HG03095 (cell line): ENCODE measurements around the gene POC1B.
"Not testable (repeated sequence)": the region's sequence is repeated elsewhere in the genome, so short reads cannot be mapped to it uniquely, and the experiment has no call there.

Experiments
- ATAC-seq: cut with Tn5 transposase; IDR thresholded peaks from one replicate; pipeline ENCODE4 v1.9.1; 2021; ENCODE audit warnings: moderate library complexity; ENCODE audit not compliant: unreplicated experiment

The POC1B gene

DNA sequence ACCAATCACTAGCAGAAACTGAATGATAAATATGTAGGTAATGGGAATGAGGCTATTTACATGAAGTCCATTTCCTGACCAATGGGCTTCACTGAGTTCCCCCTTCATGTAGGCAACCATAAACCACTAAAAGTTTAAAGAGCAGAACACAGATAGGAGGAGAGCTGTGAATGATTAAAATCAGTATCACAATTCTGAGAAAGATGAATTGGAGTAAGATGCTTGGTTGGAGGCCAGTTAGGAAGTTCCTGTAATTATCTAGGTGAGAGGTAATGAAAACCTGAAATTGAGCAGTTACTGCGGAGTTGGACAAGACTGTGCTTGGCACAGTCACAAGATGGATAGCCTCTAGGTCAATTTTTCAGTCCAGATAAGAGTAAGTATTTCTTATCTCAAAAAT lies 57.8 kb downstream of the POC1B start:
- ATAC-seq = no peak

DNA sequence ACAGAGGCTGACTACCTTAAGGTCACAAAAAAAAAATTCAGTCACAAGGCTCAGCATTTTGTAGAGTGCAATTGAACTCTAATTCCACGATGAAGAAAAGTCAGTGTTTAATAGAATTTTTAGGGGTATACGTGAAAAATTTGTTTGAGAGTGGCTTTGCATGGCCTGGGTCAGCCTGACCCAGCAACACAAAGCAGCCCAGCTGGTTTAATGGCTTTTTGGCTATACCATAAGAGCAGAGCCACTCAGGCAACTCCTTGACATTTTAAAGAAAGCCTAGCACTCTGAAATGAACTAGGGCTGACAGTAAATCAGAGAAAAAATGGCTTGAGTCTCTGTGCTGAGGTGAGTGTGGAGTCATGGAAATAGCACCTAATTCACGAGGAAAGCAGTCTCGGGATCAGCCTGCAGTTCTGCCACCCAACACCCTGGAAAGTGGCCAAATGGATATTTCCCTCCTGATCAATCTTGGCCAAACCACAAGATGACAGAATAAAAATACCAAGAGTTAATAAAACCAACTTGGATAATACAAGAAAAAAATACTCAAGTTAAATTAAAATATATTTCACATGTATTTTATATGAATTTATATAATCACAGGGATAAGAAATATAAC lies 60.8 kb downstream of the POC1B start:
- no peak for ATAC-seq

GRCh38 chr12:89461649-89462612 lies 63.9 kb downstream of the POC1B start:
- peak; percentile 95 for ATAC-seq

DNA sequence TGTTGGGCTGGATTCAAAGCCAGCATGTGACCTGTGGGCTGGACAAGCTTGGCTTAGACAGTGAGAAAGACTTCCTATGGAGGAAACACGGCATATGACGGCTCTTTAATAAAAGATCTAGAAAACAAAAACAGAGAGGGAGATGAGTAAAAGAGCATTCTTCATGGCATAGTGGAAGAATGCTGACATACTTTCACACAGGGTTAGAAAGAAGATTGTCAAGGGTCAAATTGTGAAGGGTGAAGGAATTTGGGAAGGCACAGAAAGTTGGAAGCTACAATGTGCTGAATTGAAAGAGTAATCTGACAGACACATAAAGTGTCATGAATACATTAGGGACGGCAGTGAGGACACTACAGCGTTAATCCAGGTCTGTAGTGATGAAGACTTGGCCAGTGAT lies 64.7 kb downstream of the POC1B start:
- ATAC-seq = no peak

- not testable (repeated sequence) for ATAC-seq
Measured at GRCh38 chr12:89459279-89459678, 66.6 kb downstream of the POC1B start.

- ATAC-seq = no peak
Measured at GRCh38 chr12:89456565-89456964, 69.3 kb downstream of the POC1B start.

DNA sequence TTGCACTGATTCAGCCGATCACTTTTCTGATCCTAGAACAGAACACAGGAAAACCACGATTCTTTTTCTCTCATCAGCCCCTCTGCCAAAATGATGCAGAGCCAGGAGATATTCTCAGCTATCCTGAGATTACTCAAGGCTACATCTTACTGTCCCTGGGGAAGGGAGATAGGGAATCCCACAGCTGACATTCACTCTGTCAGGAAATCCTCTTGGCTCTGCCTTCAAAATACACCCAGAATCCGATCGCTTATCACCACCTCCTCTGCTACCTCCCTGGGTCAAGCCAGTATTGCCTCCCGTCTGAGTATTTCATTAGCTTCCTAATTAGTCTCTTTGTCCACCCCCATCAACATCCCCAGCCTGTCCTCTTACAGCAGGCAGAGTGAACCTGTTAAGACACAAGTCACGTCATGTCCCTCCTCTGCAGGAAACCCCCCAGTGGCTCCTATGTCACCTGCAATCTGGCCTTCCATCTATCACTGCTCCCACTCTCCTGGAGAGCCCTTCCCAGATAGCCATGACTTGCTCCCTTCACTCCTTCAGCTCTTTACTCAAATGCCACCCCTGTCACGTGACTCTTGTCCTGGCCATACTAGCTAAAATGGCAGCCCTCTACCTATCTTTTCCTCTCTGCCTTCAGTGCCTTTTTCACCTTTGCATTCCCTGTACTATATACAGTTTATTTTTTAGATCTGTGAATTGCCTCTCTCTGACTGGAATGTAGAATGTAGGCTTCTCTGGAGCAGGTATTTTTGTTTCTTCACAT lies 71.6 kb downstream of the POC1B start:
- no peak for ATAC-seq

GRCh38 chr12:89453121-89453978 lies 72.5 kb downstream of the POC1B start:
- ATAC-seq = no peak

DNA sequence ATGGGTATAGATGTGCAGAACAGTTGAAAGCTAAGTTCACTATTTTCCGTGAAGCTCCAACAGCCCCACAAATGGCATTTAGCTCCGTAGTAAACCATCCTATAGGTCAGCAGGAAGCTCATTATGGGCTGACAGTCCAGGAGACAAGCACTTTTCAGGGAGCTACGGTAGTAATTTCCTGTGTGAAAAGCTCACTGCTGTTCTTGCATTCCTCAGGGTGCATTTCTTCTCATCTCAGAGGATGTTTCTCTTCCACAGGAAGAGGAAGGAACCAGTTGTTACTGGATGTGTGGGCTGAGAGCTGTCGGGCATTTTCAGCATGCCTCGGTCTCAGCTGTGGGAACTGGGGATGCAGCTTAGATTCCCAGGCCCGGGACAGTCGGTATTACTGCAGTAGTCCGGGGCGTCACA lies 74.0 kb downstream of the POC1B start:
- no peak for ATAC-seq

DNA sequence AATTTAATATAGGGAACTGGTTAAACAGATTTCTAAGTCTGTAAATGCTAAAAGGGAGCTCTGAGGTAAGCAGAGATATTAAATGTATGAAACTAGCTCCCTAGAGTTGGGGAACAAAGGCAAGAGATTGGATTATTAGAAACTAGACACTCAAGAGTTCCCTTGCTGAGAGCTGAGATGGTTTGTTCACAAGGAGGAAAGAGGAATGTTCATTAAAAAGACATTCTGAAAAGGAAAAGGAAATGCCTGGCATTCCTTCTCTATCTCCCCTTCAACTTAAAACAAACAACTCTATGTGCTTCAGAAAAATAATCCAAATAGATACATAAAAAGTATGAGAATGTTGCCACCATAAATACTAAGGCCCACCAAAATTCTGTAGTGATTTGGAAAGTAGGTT lies 74.9 kb downstream of the POC1B start:
- no peak for ATAC-seq

GRCh38 chr12:89448951-89449371 lies 76.9 kb downstream of the POC1B start:
- no peak for ATAC-seq

DNA sequence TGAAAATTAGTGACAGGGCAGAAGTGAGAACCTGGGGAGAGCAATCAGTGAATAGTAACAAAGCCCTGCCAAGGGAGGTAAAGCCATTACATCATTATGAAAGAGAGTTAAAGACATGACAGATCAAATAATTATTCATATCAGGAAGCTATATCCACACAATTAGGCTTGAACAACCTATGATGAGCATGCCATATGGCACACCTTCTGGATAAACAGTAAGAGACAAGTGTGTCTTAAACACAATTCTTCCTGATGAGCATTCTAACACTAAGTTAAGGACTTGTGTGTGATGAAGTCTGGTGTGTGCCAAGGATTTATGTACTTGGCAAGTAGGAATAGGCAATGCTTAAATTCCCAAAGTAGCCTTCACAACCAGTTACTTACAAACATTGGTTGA lies 77.3 kb downstream of the POC1B start:
- ATAC-seq = no peak

- ATAC-seq = no peak
Measured at GRCh38 chr12:89439941-89440340, 85.9 kb downstream of the POC1B start.

DNA sequence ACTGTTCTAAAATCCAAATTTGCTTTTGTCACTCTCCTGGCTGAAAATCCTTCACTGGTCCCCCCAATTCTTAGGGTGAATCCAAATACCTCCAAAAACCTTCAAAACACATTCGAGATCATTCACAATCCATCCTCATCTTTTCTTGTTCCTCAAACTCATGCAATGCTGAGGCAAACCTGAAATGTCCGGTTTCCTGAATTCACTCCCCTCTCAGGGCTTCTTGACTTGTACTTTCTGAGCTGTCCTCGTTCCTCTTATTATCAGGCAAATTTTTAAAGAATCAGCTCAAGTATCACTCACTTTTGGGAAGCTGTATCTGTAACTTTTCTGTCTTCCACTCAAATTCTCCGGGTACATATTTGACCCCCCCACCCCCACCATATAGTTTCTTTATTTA lies 88.6 kb downstream of the POC1B start:
- no peak for ATAC-seq

DNA sequence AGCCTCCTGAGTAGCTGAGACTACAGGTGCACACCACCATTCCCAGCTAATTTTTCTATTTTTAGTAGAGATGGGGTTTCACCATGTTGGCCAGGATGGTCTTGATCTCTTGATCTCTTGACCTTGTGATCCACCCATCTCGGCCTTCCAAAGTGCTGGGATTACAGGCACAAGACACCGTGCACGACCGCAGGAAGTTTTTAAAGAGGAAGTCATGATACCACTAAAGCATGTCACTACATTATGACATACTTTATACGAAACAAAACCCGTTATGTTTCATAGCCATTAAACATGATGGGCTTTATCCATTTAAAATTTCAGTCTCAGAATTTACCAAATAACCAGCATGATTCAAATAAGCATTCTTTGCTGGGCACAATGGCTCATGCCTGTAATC lies 89.8 kb downstream of the POC1B start:
- no peak for ATAC-seq

DNA sequence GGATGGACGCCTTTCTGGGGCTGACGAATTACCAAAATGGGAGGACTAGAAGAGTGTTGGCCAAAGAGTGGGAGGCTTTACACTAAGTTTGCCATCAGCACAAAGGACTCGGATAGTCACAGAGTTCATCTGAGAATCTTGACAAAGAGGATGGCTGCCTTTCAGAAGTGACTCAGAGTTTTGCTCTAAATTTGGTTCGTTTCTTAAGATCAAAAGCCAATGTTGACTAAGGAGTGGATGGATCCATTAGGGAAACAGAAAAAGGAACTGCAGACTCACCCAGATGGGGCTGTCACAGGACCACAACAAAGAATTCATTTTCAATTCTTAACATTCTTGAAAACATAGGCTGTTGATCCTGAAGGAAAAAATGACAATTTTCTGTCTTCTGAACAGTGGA lies 92.2 kb downstream of the POC1B start:
- no peak for ATAC-seq

DNA sequence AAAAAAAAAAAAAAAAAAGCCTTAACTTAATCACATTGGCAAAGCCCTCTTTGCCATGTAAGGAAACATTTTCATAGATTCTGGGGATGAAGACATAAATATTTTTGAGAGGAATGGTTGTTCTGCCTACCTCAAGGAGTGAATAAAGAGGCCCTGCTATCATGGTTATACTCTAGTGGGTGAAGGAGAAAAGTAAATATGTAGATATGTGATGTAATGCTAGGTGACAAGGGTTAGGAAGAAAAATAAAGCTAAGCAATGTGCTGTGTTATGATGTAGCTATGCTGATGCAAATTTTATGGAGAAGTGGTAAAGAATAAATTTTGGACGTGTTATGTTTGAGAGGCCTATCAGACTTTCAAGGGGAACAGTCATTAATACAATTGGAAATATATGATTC lies 93.5 kb downstream of the POC1B start:
- no peak for ATAC-seq

- no peak for ATAC-seq
Measured at GRCh38 chr12:89429528-89429927, 96.3 kb downstream of the POC1B start.

GRCh38 chr12:89427508-89428156 lies 98.2 kb downstream of the POC1B start:
- ATAC-seq = peak; percentile 96

DNA sequence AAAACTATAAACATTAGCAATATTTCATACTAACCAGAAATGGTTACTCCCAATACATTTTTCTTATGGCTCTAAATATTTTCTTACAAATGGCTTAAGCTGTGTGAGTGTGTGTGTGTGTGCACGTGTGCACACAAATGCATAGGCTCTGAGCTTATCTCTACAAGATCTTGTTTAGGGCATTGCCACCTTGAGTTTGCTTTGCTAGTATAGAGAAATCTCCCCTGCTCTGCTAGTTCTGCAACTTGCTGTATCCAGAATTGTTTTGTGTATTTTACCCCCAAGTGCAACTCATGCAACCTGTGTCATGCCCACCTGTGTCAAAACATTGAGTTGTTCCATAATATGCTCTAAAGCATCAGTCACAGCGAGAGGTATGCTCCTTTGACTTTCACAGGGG lies 101.0 kb downstream of the POC1B start:
- ATAC-seq = no peak
